Lower lobe of right lung (tissue), 2 donors: ENCODE data around the gene EEFSEC. TPM values are rescaled to one million over a fixed set of nuclear protein-coding genes. Genes with fewer than 3 reads are reported as not detected.

ENCODE experiments used
- ATAC-seq, 2 donors: fragments of 200-7000 bp; cut with Tn5 transposase; one replicate each; pipeline ENCODE4 v1.9.1; 2020 to 2022; ENCODE audit warnings: mild to moderate bottlenecking in 2 of 2, moderate library complexity in 2 of 2
- DNase-seq: peaks from one replicate; pipeline ENCODE4 v3.0.0-alpha.2; 2020
- H3K27ac ChIP-seq: fragments of 200-600 bp; one replicate; pipeline ENCODE4 v1.8.0; 2022
- H3K27me3 ChIP-seq: fragments of 200-600 bp; one replicate; pipeline ENCODE4 v1.8.0; 2022; ENCODE audit warnings: low read depth
- H3K36me3 ChIP-seq: fragments of 200-600 bp; one replicate; pipeline ENCODE4 v1.8.0; 2022; ENCODE audit warnings: mild to moderate bottlenecking
- H3K4me1 ChIP-seq: fragments of 200-600 bp; one replicate; pipeline ENCODE4 v1.8.0; 2022
- H3K4me3 ChIP-seq: fragments of 200-600 bp; one replicate; pipeline ENCODE4 v1.8.0; 2022; ENCODE audit warnings: mild to moderate bottlenecking
- H3K9me3 ChIP-seq: fragments of 200-600 bp; one replicate; pipeline ENCODE4 v1.8.0; 2022
- intact Hi-C: fragments of 100-400 bp; cut with DNase I; formaldehyde crosslinking; loops from one replicate; pipeline ENCODE4 v1.11.0; 2022
- total RNA-seq: library from RNA; stranded (reverse); fragmentation: NEBNext Ultra II Directional; extraction: Animal tissue kit (Norgen Biotek cat#: 25700); gene quantifications from one replicate; pipeline ENCODE4 v1.2.1, GENCODE V29; 2021
- TF ChIP-seq, protein P1 (sequence below): fragments of 200-600 bp; IDR thresholded peaks from one replicate; pipeline ENCODE4 v1.8.0; 2022; ENCODE audit warnings: antibody characterized with exemption, mild to moderate bottlenecking
- donor health status: DM: no; HTN: yes; CAD: no; lungs with severe emphysema.

The EEFSEC gene
- total RNA-seq, 1 donor from 2014 or later: 15.6 TPM

DNA sequence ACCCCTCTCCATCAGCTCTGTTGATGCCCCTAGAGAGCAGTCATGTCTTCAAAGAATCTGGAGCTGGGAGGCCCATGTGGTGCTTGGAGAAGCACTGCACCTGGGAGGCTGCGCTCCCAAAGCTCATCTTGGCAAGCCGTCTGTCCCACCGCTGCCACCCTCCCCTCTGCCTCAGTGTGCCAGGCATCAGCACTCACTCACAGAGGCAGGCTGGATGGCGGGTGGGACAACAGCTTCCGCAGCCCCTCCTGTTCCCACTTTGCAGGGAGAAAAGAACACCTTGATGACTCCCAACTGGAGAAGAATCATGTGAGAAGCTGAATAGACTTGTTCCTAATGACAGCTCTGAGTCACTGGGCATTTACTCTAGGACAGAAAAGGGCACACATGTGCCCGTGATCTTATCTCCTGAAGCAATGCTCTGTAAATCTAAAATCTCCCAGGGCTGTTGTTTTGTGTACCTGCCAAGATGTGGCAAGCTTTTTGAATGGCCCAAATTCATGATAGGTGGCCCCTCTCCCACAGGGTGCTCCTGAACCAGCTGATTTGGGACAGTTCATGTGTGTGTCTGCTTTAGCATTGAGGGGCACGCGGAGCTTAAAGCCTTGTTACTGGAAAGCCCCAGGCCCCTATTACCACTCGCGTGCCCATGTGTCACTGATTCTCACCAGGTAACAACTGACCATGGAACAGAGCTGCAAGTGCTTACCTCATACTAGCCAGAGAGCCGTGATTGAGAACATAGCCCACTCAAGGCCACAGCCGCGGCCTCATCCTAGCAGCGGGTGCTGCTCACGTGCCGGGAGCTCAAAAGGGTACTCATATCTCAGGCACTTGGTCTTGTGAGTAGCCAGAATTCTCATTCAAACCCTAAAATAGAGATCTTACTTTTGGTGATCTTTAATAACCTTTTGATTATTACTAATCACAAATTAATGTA lies 209.0 kb downstream of the EEFSEC start:
- no peak overlapping the region for H3K4me3 ChIP-seq
- DNase-seq (no peak), ATAC-seq (no peak)
- intact Hi-C loops: no loop called here
- H3K27ac ChIP-seq: no peak overlapping the region
- peaks cover 12% of the 10 kb centered on the region for H3K36me3 ChIP-seq
- H3K27me3 ChIP-seq: no peaks in the 10 kb centered on the region
- no peaks in the 10 kb centered on the region for H3K4me1 ChIP-seq
- TF ChIP-seq, protein P1, sequence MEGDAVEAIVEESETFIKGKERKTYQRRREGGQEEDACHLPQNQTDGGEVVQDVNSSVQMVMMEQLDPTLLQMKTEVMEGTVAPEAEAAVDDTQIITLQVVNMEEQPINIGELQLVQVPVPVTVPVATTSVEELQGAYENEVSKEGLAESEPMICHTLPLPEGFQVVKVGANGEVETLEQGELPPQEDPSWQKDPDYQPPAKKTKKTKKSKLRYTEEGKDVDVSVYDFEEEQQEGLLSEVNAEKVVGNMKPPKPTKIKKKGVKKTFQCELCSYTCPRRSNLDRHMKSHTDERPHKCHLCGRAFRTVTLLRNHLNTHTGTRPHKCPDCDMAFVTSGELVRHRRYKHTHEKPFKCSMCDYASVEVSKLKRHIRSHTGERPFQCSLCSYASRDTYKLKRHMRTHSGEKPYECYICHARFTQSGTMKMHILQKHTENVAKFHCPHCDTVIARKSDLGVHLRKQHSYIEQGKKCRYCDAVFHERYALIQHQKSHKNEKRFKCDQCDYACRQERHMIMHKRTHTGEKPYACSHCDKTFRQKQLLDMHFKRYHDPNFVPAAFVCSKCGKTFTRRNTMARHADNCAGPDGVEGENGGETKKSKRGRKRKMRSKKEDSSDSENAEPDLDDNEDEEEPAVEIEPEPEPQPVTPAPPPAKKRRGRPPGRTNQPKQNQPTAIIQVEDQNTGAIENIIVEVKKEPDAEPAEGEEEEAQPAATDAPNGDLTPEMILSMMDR: no peak
- H3K9me3 ChIP-seq: no peaks in the 10 kb centered on the region

DNA sequence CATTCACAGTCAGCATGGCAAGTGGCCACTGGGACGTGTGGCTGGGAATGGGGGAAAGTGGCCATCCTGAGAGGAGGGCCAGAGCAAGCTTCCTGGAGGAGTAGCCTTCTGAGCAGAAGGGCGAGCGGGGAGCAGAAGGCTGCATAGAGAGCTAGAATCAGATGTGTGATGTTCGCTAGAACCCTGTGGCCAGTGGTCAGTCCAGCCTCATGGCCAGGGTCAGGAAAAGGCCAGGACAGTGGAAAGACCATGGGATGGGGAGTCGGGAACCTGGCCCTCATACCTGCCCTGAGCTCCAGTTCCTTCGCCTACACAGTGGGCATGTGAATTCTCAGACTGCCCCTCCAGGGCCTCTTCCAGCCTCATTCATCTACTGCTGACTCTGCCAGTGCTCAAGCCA lies 211.0 kb downstream of the EEFSEC start:
- H3K27ac ChIP-seq: no peak overlapping the region
- H3K36me3 ChIP-seq: peaks cover 18% of the 10 kb centered on the region
- intact Hi-C loops: no loop called here
- no peaks in the 10 kb centered on the region for H3K9me3 ChIP-seq
- no peak overlapping the region for H3K4me3 ChIP-seq
- no peaks in the 10 kb centered on the region for H3K27me3 ChIP-seq
- DNase-seq (no peak), ATAC-seq (no peak)
- peaks cover 9% of the 10 kb centered on the region for H3K4me1 ChIP-seq
- TF ChIP-seq, protein P1: no peak

DNA sequence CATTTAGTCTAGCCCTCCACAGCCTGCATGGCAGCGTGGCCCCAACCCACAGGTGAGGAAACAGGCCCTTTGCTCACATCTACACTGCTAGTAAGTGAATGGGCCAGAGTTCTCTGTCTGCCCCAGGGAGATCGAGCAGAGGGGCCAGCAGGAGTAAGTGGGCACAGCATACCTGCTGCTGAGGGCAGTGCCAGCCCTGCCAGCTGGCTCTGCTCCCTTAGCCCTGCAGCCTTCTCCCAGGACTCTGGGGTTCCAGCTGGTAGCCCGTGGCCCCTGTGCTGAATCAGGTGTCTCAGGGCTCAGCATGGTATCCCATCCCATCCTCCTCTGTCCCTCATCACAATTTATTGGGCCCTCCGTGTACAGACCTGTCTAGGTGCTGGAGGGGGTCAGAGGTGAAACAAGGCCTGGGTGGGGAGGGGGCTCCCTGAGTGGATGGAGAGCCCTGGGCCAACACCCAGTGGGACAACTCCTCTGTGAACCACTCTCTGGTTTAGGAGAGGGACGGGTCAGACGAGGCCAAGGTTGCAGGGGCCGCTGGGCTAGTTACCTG lies 211.6 kb downstream of the EEFSEC start:
- intact Hi-C loops: no loop called here
- H3K36me3 ChIP-seq: peaks cover 18% of the 10 kb centered on the region
- ATAC-seq (no peak), DNase-seq (no peak)
- H3K4me1 ChIP-seq: peaks cover 9% of the 10 kb centered on the region
- no peaks in the 10 kb centered on the region for H3K9me3 ChIP-seq
- TF ChIP-seq, protein P1: no peak
- no peak overlapping the region for H3K4me3 ChIP-seq
- H3K27me3 ChIP-seq: no peaks in the 10 kb centered on the region
- no peak overlapping the region for H3K27ac ChIP-seq

DNA sequence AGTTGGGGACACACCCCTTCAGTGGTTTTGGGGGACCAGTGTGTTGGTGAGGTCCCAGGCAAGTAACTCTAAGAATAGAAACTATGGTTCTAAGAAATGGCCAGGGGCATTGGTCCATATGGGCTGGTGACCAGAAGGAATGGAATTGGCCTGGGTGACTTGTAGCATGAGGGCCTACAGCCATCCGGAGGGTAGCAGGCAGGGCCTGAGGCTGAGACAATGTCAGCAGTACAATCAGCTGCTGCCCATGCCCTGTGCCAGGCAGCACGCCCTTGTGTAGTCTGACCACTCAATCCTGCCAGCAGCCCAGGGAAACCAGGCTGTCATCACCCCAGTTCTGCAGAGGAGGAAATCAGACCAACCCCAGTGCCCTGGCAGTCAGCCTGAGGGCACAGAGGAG lies 212.9 kb downstream of the EEFSEC start:
- DNase-seq (no peak), ATAC-seq (no peak)
- Histone ChIP-seq H3K4me1 (peaks cover 9% of the 10 kb centered on the region), H3K9me3 (no peaks in the 10 kb centered on the region), H3K27me3 (no peaks in the 10 kb centered on the region), H3K27ac (no peak overlapping the region), H3K4me3 (no peak overlapping the region), H3K36me3 (peaks cover 18% of the 10 kb centered on the region)
- intact Hi-C loops: no loop called here
- TF ChIP-seq, protein P1: no peak

DNA sequence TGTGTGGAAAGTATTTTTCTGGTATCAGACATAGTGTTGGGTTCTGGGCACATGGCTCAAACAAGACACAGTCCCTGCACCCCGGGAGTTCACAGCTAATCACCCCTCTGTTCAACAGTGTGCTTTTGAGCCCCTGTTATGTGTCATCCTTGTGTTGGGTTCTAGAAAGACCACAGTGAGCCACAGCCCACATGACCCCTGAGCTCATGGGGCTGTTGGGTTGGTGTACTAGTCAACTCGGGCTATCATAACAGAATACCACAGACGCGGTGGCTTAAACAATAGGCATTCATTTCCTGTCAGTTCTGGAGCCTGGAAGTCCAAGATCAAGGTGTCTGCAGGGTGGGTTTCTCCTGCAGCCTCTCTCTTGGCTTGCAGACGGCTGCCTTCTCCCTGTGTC lies 213.4 kb downstream of the EEFSEC start:
- Histone ChIP-seq H3K36me3 (peaks cover 16% of the 10 kb centered on the region), H3K27me3 (no peaks in the 10 kb centered on the region), H3K4me1 (peaks cover 9% of the 10 kb centered on the region), H3K27ac (no peak overlapping the region), H3K9me3 (no peaks in the 10 kb centered on the region), H3K4me3 (no peak overlapping the region)
- intact Hi-C loops: no loop called here
- DNase-seq (no peak), ATAC-seq (no peak)
- TF ChIP-seq, protein P1: no peak
